SK-N-SH treated with all-trans-retinoic acid at 6 μM for 48 hours (cell line): Measurements from ENCODE around the gene QRFP.

ENCODE experiments used
- ATAC-seq: fragments of 200-7000 bp; cut with Tn5 transposase; 3 replicates; pipeline ENCODE4 v1.9.1; 2020; ENCODE audit warnings: mild to moderate bottlenecking, moderate library complexity
- ARNTL ChIP-seq: fragments of 450-650 bp; formaldehyde crosslinking; IDR thresholded peaks from 2 replicates; pipeline ENCODE4 v1.5.0; 2020; ENCODE audit warnings: low read depth, mild to moderate bottlenecking, moderate library complexity, borderline replicate concordance
- BACH2 ChIP-seq: fragments of 250-450 bp; sonication (Bioruptor Pico); IDR thresholded peaks from 2 replicates; pipeline ENCODE4 v1.9.0; 2021; ENCODE audit warnings: mild to moderate bottlenecking, borderline replicate concordance
- CSDC2 ChIP-seq: fragments of 250-450 bp; sonication (Bioruptor Pico); IDR thresholded peaks from 2 replicates; pipeline ENCODE4 v1.5.0; 2020; ENCODE audit warnings: mild to moderate bottlenecking, moderate library complexity
- ESRRG ChIP-seq: fragments of 250-450 bp; sonication (Bioruptor Pico); IDR thresholded peaks from 2 replicates; pipeline ENCODE4 v1.6.1; 2021; ENCODE audit warnings: mild to moderate bottlenecking
- GLIS3 ChIP-seq: fragments of 250-450 bp; sonication (Bioruptor Pico); IDR thresholded peaks from 2 replicates; pipeline ENCODE4 v1.5.0; 2020; ENCODE audit warnings: mild to moderate bottlenecking, moderate library complexity
- ISL1 ChIP-seq: fragments of 250-450 bp; sonication (Bioruptor Pico); IDR thresholded peaks from 2 replicates; pipeline ENCODE4 v2.1.2; 2022; ENCODE audit warnings: mild to moderate bottlenecking, moderate library complexity
- OSR1 ChIP-seq: fragments of 250-450 bp; sonication (Bioruptor Pico); IDR thresholded peaks from 2 replicates; pipeline ENCODE4 v1.8.0; 2022; ENCODE audit warnings: moderate library complexity, mild to moderate bottlenecking, inconsistent platforms
- PATZ1 ChIP-seq: fragments of 250-450 bp; sonication (Bioruptor Pico); IDR thresholded peaks from 2 replicates; pipeline ENCODE4 v1.8.0; 2020; ENCODE audit warnings: mild to moderate bottlenecking, moderate library complexity, borderline replicate concordance
- PPARA ChIP-seq: fragments of 250-450 bp; sonication (Bioruptor Pico); IDR thresholded peaks from 2 replicates; pipeline ENCODE4 v1.5.0; 2020; ENCODE audit warnings: mild to moderate bottlenecking, borderline replicate concordance
- RARB ChIP-seq: fragments of 250-450 bp; sonication (Bioruptor Pico); IDR thresholded peaks from 2 replicates; pipeline ENCODE4 v1.8.0; 2021; ENCODE audit warnings: mild to moderate bottlenecking, moderate library complexity
- SNAI2 ChIP-seq: fragments of 250-450 bp; sonication (Bioruptor Pico); IDR thresholded peaks from 2 replicates; pipeline ENCODE4 v1.5.0; 2020; ENCODE audit warnings: mild to moderate bottlenecking, moderate library complexity
- TCF4 ChIP-seq: fragments of 250-450 bp; sonication (Bioruptor Pico); IDR thresholded peaks from 2 replicates; pipeline ENCODE4 v1.8.0; 2021; ENCODE audit warnings: mild to moderate bottlenecking, moderate library complexity, borderline replicate concordance
- TOX ChIP-seq: fragments of 250-450 bp; sonication (Bioruptor Pico); IDR thresholded peaks from 2 replicates; pipeline ENCODE4 v1.8.0; 2021; ENCODE audit warnings: mild to moderate bottlenecking, moderate library complexity, borderline replicate concordance
- ZC3H10 ChIP-seq: fragments of 250-450 bp; sonication (Bioruptor Pico); IDR thresholded peaks from 2 replicates; pipeline ENCODE4 v1.5.1; 2021; ENCODE audit warnings: mild to moderate bottlenecking, moderate library complexity
- ZFP3 ChIP-seq: fragments of 250-450 bp; sonication (Bioruptor Pico); IDR thresholded peaks from 2 replicates; pipeline ENCODE4 v1.5.0; 2020; ENCODE audit warnings: mild to moderate bottlenecking, moderate library complexity
- ZFP30 ChIP-seq: fragments of 450-650 bp; formaldehyde crosslinking; IDR thresholded peaks from 2 replicates; pipeline ENCODE4 v1.5.0; 2022; ENCODE audit warnings: mild to moderate bottlenecking, moderate library complexity
- ZNF565 ChIP-seq: fragments of 450-650 bp; formaldehyde crosslinking; conservative IDR thresholded peaks from 2 replicates; pipeline ENCODE4 v1.5.0; 2020; ENCODE audit warnings: low read depth, mild to moderate bottlenecking, moderate library complexity
- ZNF70 ChIP-seq: fragments of 450-650 bp; formaldehyde crosslinking; IDR thresholded peaks from 2 replicates; pipeline ENCODE4 v1.5.0; 2020; ENCODE audit warnings: mild to moderate bottlenecking, moderate library complexity
- ZNF8 ChIP-seq: fragments of 450-650 bp; formaldehyde crosslinking; IDR thresholded peaks from 2 replicates; pipeline ENCODE4 v1.5.0; 2020; ENCODE audit warnings: mild to moderate bottlenecking, moderate library complexity
- TF ChIP-seq, protein P1 (sequence below): fragments of 250-450 bp; sonication (Bioruptor Pico); IDR thresholded peaks from 2 replicates; pipeline ENCODE4 v1.5.1; 2020; ENCODE audit warnings: low read depth, mild to moderate bottlenecking, moderate library complexity
- TF ChIP-seq, protein P2 (sequence below): fragments of 250-450 bp; sonication (Bioruptor Pico); IDR thresholded peaks from 2 replicates; pipeline ENCODE4 v1.5.1; 2021; ENCODE audit warnings: mild to moderate bottlenecking, moderate library complexity
- TF ChIP-seq, protein P3 (sequence below): fragments of 250-450 bp; sonication (Bioruptor Pico); IDR thresholded peaks from 2 replicates; pipeline ENCODE4 v1.5.0; 2020; ENCODE audit warnings: mild to moderate bottlenecking, moderate library complexity
- TF ChIP-seq, protein P4 (sequence below): fragments of 250-450 bp; sonication (Bioruptor Pico); IDR thresholded peaks from 2 replicates; pipeline ENCODE4 v1.8.0; 2021; ENCODE audit warnings: low read depth, mild to moderate bottlenecking, moderate library complexity, borderline replicate concordance

The QRFP gene

GRCh38 chr9:130888146-130888885 lies 8.3 kb downstream of the QRFP start:
- TF ChIP-seq, protein P1, sequence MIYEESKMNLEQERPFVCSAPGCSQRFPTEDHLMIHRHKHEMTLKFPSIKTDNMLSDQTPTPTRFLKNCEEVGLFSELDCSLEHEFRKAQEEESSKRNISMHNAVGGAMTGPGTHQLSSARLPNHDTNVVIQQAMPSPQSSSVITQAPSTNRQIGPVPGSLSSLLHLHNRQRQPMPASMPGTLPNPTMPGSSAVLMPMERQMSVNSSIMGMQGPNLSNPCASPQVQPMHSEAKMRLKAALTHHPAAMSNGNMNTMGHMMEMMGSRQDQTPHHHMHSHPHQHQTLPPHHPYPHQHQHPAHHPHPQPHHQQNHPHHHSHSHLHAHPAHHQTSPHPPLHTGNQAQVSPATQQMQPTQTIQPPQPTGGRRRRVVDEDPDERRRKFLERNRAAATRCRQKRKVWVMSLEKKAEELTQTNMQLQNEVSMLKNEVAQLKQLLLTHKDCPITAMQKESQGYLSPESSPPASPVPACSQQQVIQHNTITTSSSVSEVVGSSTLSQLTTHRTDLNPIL: no peak
- no peak for TF ChIP-seq ZC3H10 (CRISPR knock-in tag)
- no peak for TF ChIP-seq BACH2
- no peak for TF ChIP-seq ZFP30 (CRISPR knock-in tag)
- no peak for TF ChIP-seq ESRRG
- no peak for TF ChIP-seq RARB (CRISPR knock-in tag)
- TF ChIP-seq, protein P2, sequence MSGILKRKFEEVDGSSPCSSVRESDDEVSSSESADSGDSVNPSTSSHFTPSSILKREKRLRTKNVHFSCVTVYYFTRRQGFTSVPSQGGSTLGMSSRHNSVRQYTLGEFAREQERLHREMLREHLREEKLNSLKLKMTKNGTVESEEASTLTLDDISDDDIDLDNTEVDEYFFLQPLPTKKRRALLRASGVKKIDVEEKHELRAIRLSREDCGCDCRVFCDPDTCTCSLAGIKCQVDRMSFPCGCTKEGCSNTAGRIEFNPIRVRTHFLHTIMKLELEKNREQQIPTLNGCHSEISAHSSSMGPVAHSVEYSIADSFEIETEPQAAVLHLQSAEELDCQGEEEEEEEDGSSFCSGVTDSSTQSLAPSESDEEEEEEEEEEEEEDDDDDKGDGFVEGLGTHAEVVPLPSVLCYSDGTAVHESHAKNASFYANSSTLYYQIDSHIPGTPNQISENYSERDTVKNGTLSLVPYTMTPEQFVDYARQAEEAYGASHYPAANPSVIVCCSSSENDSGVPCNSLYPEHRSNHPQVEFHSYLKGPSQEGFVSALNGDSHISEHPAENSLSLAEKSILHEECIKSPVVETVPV (CRISPR knock-in tag): no peak
- TF ChIP-seq, protein P3, sequence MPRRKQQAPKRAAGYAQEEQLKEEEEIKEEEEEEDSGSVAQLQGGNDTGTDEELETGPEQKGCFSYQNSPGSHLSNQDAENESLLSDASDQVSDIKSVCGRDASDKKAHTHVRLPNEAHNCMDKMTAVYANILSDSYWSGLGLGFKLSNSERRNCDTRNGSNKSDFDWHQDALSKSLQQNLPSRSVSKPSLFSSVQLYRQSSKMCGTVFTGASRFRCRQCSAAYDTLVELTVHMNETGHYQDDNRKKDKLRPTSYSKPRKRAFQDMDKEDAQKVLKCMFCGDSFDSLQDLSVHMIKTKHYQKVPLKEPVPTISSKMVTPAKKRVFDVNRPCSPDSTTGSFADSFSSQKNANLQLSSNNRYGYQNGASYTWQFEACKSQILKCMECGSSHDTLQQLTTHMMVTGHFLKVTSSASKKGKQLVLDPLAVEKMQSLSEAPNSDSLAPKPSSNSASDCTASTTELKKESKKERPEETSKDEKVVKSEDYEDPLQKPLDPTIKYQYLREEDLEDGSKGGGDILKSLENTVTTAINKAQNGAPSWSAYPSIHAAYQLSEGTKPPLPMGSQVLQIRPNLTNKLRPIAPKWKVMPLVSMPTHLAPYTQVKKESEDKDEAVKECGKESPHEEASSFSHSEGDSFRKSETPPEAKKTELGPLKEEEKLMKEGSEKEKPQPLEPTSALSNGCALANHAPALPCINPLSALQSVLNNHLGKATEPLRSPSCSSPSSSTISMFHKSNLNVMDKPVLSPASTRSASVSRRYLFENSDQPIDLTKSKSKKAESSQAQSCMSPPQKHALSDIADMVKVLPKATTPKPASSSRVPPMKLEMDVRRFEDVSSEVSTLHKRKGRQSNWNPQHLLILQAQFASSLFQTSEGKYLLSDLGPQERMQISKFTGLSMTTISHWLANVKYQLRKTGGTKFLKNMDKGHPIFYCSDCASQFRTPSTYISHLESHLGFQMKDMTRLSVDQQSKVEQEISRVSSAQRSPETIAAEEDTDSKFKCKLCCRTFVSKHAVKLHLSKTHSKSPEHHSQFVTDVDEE (CRISPR knock-in tag): no peak
- TF ChIP-seq ZFP3: no peak
- TF ChIP-seq ZNF70 (CRISPR knock-in tag): no peak
- TF ChIP-seq ARNTL (CRISPR knock-in tag): no peak
- TF ChIP-seq TOX (CRISPR knock-in tag): no peak
- TF ChIP-seq PPARA (CRISPR knock-in tag): no peak
- TF ChIP-seq TCF4 (CRISPR knock-in tag): no peak
- no peak for TF ChIP-seq ISL1
- no peak for TF ChIP-seq OSR1 (CRISPR knock-in tag)
- TF ChIP-seq GLIS3 (CRISPR knock-in tag): no peak
- no peak for ATAC-seq

DNA sequence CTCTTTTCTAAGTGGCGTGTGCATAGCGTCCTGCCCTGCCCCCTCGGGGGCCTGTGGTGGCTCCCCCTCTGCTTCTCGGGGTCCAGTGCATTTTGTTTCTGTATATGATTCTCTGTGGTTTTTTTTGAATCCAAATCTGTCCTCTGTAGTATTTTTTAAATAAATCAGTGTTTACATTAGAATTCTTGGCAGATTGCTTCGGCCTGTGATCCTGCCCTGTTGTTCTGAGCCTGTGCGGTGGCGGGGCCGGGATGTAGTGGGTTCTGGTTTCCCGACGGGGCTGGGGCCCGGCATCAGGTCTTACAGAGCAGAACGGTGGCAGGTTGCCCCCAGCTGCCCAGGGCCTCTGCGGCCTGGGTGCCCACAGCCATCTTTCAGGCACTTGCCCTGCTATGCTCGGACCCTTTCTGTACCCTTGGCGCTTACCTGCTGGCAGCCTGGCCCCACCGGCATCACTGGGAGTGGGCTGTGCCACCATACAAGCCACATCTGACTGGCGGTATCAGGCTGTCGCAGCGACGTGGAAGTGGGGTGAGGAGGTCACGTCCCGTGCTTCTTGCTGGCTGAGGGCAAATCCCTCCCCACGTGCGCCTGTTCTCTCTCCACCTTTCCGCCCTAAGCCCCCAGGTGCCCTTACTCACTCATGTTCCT lies 9.0 kb downstream of the QRFP start:
- no peak for TF ChIP-seq TOX (CRISPR knock-in tag)
- no peak for TF ChIP-seq ESRRG
- TF ChIP-seq, protein P1: no peak
- no peak for TF ChIP-seq SNAI2
- no peak for TF ChIP-seq ZNF565
- TF ChIP-seq CSDC2 (CRISPR knock-in tag): no peak
- TF ChIP-seq, protein P2 (CRISPR knock-in tag): no peak
- TF ChIP-seq PATZ1: no peak
- no peak for TF ChIP-seq ZNF70 (CRISPR knock-in tag)
- no peak for TF ChIP-seq GLIS3 (CRISPR knock-in tag)
- TF ChIP-seq ZFP3: no peak
- TF ChIP-seq ZFP30 (CRISPR knock-in tag): no peak
- no peak for TF ChIP-seq OSR1 (CRISPR knock-in tag)
- TF ChIP-seq ZNF8 (CRISPR knock-in tag): no peak
- TF ChIP-seq, protein P4, sequence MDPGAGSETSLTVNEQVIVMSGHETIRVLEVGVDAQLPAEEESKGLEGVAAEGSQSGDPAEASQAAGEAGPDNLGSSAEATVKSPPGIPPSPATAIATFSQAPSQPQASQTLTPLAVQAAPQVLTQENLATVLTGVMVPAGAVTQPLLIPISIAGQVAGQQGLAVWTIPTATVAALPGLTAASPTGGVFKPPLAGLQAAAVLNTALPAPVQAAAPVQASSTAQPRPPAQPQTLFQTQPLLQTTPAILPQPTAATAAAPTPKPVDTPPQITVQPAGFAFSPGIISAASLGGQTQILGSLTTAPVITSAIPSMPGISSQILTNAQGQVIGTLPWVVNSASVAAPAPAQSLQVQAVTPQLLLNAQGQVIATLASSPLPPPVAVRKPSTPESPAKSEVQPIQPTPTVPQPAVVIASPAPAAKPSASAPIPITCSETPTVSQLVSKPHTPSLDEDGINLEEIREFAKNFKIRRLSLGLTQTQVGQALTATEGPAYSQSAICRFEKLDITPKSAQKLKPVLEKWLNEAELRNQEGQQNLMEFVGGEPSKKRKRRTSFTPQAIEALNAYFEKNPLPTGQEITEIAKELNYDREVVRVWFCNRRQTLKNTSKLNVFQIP (CRISPR knock-in tag): no peak
- TF ChIP-seq, protein P3 (CRISPR knock-in tag): no peak
- TF ChIP-seq ISL1: no peak
- no peak for TF ChIP-seq ZC3H10 (CRISPR knock-in tag)
- TF ChIP-seq BACH2: no peak
- no peak for ATAC-seq
